A549 (cell line): Measurements from ENCODE around the gene PNN.

Experiments
- JUNB ChIP-seq: fragments of >200 bp; sonication (Bioruptor Twin); formaldehyde crosslinking; IDR thresholded peaks from 2 replicates; pipeline ENCODE4 v1.6.1; 2016
- MAX ChIP-seq: IDR thresholded peaks from 2 replicates; pipeline ENCODE4 v1.6.1; 2012
- MYC ChIP-seq: IDR thresholded peaks from 2 replicates; pipeline ENCODE4 v1.6.1; 2012; ENCODE audit warnings: mild to moderate bottlenecking, inconsistent platforms, low read length, improper control_type of control experiment, borderline replicate concordance
- POLR2A ChIP-seq: IDR thresholded peaks from 2 replicates; pipeline ENCODE4 v1.6.1; 2012; ENCODE audit warnings: mild to moderate bottlenecking, low read length
- RNF2 ChIP-seq: fragments of 200-600 bp; sonication (generic); IDR thresholded peaks from 2 replicates; pipeline ENCODE4 v1.6.1; 2016; ENCODE audit warnings: low read depth, mild to moderate bottlenecking, antibody characterized with exemption, moderate library complexity, borderline replicate concordance
- ZSCAN20 ChIP-seq: fragments of 250-450 bp; sonication (Bioruptor Pico); IDR thresholded peaks from 2 replicates; pipeline ENCODE4 v1.8.0; 2022; ENCODE audit warnings: mild to moderate bottlenecking, moderate library complexity
- TF ChIP-seq, protein P1 (sequence below): fragments of >200 bp; sonication (Bioruptor Twin); formaldehyde crosslinking; IDR thresholded peaks from 3 replicates; pipeline ENCODE4 v1.5.1; 2016

- TF ChIP-seq POLR2A (no peak), ZSCAN20 (no peak), MAX (no peak), JUNB (no peak), MYC (no peak), RNF2 (no peak)
- TF ChIP-seq, protein P1, sequence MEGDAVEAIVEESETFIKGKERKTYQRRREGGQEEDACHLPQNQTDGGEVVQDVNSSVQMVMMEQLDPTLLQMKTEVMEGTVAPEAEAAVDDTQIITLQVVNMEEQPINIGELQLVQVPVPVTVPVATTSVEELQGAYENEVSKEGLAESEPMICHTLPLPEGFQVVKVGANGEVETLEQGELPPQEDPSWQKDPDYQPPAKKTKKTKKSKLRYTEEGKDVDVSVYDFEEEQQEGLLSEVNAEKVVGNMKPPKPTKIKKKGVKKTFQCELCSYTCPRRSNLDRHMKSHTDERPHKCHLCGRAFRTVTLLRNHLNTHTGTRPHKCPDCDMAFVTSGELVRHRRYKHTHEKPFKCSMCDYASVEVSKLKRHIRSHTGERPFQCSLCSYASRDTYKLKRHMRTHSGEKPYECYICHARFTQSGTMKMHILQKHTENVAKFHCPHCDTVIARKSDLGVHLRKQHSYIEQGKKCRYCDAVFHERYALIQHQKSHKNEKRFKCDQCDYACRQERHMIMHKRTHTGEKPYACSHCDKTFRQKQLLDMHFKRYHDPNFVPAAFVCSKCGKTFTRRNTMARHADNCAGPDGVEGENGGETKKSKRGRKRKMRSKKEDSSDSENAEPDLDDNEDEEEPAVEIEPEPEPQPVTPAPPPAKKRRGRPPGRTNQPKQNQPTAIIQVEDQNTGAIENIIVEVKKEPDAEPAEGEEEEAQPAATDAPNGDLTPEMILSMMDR: no peak
These were observed 54.1 kb downstream of the PNN start for GRCh38 chr14:39229222-39229543.
